ENCODE data around the gene TMEM233. TPM values are rescaled to one million over a fixed set of nuclear protein-coding genes. Genes with fewer than 3 reads are reported as not detected.

TMEM233 gene
- total and polyA plus RNA-seq, 10 of the 15 experiments (the other 5 are each of a cell fraction or from before 2014, with no cell fraction given), result not detected

DNA sequence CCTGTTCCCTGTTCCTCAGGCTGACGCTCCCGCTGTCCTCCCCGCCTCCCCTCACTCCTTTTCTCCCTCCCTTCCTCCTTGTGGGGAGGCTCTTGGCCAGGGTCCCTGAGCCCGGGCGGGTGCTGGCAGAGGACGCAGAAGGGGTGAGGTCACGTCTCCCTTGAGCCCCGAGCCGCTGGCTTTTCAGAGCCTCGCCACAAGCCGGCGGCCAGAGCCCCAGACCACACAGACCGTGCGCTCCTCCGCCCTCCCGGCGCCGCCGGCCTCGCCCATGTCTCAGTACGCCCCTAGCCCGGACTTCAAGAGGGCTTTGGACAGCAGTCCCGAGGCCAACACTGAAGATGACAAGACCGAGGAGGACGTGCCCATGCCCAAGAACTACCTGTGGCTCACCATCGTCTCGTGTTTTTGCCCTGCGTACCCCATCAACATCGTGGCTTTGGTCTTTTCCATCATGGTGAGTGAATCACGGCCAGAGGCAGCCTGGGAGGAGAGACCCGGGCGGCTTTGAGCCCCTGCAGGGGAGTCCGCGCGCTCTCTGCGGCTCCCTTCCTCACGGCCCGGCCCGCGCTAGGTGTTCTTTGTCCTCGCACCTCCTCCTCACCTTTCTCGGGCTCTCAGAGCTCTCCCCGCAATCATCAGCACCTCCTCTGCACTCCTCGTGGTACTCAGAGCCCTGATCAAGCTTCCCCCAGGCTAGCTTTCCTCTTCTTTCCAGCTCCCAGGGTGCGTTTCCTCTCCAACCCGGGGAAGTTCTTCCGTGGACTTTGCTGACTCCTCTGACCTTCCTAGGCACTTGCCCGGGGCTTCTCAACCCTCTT is at the start of gene TMEM233 (continued):
- TF ChIP-seq ZBTB33 (IDR thresholded peaks at IDR 0.05), result no peak
- no peak for TF ChIP-seq SIX5 (IDR thresholded peaks at IDR 0.05; ENCODE audit: low read depth, low read length, severe bottlenecking)

DNA sequence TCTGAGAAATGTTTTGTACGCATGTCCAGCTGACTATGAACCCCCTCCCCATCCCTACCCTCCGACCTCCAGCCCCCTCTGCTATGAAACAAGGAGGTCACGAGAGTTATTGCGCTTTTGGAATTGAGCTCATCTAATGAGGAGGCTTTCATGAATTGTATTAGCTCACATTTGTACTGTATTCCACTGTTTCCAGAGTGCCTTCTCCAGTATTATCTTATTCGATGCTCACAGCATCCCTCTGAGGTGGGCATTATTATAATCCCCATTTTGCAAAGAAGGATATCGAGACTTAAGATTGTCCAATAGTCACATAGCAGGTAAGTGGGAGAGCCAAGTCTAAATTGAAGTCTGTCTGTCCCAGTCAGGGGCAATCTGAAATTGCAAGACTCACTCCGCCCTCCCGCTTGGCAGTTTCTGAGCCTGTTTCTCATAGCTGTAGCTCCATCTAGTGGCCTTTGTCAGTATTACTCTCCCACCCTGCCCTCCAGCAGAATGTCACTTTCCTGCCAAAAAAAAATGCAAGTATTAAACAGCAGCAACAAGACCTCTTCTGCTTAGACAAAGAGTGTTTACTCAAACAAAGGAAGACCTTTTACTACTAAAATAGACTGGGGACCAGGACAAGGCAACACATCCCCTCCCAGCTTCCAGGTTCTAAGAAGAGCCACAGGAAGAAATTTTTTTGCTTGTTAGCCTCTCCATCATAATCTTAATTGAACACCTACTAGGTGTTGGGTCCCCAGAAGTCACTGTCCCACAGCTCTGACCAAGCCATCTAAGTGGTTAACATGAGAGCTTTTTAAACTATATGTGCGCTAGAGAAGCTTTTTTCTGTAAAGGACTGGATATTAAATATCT is 48.6 kb upstream of the TMEM233 start:
- RAD21 ChIA-PET (ENCODE audit: unreplicated experiment), result interaction anchor here (0.7 to 1.8 kb wide), 4 partner anchors 100 to 1168 kb away, joined by 3 to 11 read pairs (median 4); no protein-coding TSS in a partner anchor
- intact Hi-C loops (cut with micrococcal nuclease; ENCODE audit: unreplicated experiment), result loop anchor here (1.0 to 10.0 kb wide), 4 partner anchors 101 to 1140 kb away; partner anchors contain the start of gene SRRM4
- SMC1A ChIA-PET (ENCODE audit: uncharacterized antibody, unreplicated experiment), result interaction anchor here (1.1 to 1.4 kb wide), 6 partner anchors 18 to 129 kb away, joined by 3 to 10 read pairs (median 4); no protein-coding TSS in a partner anchor
- in situ Hi-C loops (cut with MboI), result loop anchor here (5.0 to 25.0 kb wide), 2 partner anchors 98 to 1433 kb away; partner anchors contain the start of gene VSIG10
- Histone ChIP-seq H3K9ac (ENCODE audit: control insufficient read depth, insufficient read depth, low read length) (no peak overlapping the region), H3K4me2 (ENCODE audit: control insufficient read depth, insufficient read depth) (no peak overlapping the region), H4K20me1 (ENCODE audit: control insufficient read depth, insufficient read depth) (no peaks in the 10 kb centered on the region), H3K27ac (ENCODE audit: control insufficient read depth, insufficient read depth) (no peak overlapping the region), H3K36me3 (ENCODE audit: control insufficient read depth in 2 of 2, insufficient read depth in 2 of 2, low read length in 1 of 2) (no peaks in the 10 kb centered on the region), H3K27me3 (replicated peaks in 1 of 2; ENCODE audit: control insufficient read depth in 2 of 2, insufficient read depth in 2 of 2, low read length in 1 of 2) (no peaks in the 10 kb centered on the region; a peak in 1 of 4 replicates), H3K4me3 (no peak overlapping the region), H3K79me2 (ENCODE audit: control insufficient read depth, insufficient read depth, low read length) (no peaks in the 10 kb centered on the region), H2AFZ (ENCODE audit: control insufficient read depth, low read depth, low read length) (no peak overlapping the region), H3K4me1 (ENCODE audit: control insufficient read depth, insufficient read depth, low read length) (no peaks in the 10 kb centered on the region), H3K9me3 (replicated peaks; ENCODE audit: control insufficient read depth, insufficient read depth, low read length) (no peaks in the 10 kb centered on the region)
- ATAC-seq (peak; percentile 89), FAIRE-seq (peak; percentile 93), DNase-seq (ENCODE audit: low read depth, low spot score) (peak; percentile 8)
- no TSS peak for BruUV-seq (replicated peaks)
- 19% methylated on average over 8 of the region's 9 CpGs for WGBS (ENCODE audit: insufficient coverage, insufficient replicate concordance, low lambda C conversion rate, missing lambda C conversion rate)
- POLR2A ChIA-PET, result no interaction called here
- CTCF ChIA-PET, result interaction anchor here (0.5 to 4.7 kb wide), 19 partner anchors 8 to 1140 kb away, joined by 3 to 43 read pairs (median 4); partner anchors contain the start of gene TMEM233
- TF ChIP-seq FOXK2 (IDR thresholded peaks at IDR 0.05), result no peak
- no peak for TF ChIP-seq SUPT20H (IDR thresholded peaks at IDR 0.05; ENCODE audit: borderline replicate concordance, control insufficient read depth, low read depth, low read length)
- 0 out of 2 replicates have a peak, but pooled peaks have one; percentile 28 for TF ChIP-seq YY1 (IDR thresholded peaks at IDR 0.05; ENCODE audit: low read depth, low read length)
- no peak for TF ChIP-seq EED (IDR thresholded peaks at IDR 0.05; ENCODE audit: low read depth)
- peak; percentile 56; the same call in 1 of the 2 replicates for TF ChIP-seq SMC3 (IDR thresholded peaks at IDR 0.05; ENCODE audit: borderline replicate concordance, low read length)
- TF ChIP-seq, protein P1, sequence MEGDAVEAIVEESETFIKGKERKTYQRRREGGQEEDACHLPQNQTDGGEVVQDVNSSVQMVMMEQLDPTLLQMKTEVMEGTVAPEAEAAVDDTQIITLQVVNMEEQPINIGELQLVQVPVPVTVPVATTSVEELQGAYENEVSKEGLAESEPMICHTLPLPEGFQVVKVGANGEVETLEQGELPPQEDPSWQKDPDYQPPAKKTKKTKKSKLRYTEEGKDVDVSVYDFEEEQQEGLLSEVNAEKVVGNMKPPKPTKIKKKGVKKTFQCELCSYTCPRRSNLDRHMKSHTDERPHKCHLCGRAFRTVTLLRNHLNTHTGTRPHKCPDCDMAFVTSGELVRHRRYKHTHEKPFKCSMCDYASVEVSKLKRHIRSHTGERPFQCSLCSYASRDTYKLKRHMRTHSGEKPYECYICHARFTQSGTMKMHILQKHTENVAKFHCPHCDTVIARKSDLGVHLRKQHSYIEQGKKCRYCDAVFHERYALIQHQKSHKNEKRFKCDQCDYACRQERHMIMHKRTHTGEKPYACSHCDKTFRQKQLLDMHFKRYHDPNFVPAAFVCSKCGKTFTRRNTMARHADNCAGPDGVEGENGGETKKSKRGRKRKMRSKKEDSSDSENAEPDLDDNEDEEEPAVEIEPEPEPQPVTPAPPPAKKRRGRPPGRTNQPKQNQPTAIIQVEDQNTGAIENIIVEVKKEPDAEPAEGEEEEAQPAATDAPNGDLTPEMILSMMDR (IDR thresholded peaks at IDR 0.05 in 2 of 3, conservative IDR thresholded peaks at IDR 0.05 in 1 of 3; ENCODE audit: control insufficient read depth in 2 of 3, extremely low read depth in 1 of 3, insufficient read depth in 1 of 3, low read depth in 3 of 3, low read length in 3 of 3), result peak; percentile 72 to 89 (median 79)
- peak; percentile 81 for TF ChIP-seq RAD21 (IDR thresholded peaks at IDR 0.05; ENCODE audit: insufficient read depth, low read depth, low read length)

Measured in GM12878 (cell line).